NOMO-1 treated with DMSO at 0.1 percent for 48 hours (cell line): Measurements from ENCODE around the gene DMD.

Experiments used
- DNase-seq: peaks from one replicate; lab custom pipeline; 2025; ENCODE audit not compliant: unreplicated experiment; lab: John Stamatoyannopoulos, UW

The DMD gene

GRCh38 chrX:31547816-31548215 is 1663.5 kb downstream of the DMD start:
- no peak for DNase-seq

GRCh38 chrX:31547416-31547815 is 1663.9 kb downstream of the DMD start:
- no peak for DNase-seq

- peak; percentile 51 for DNase-seq
These were observed 1665.2 kb downstream of the DMD start for GRCh38 chrX:31546126-31546525.

- no peak for DNase-seq
These were observed 1665.6 kb downstream of the DMD start for GRCh38 chrX:31545726-31546125.

- DNase-seq, result no peak
These were observed 1666.2 kb downstream of the DMD start for GRCh38 chrX:31545191-31545590.

- no peak for DNase-seq
These were observed 1667.7 kb downstream of the DMD start for GRCh38 chrX:31543634-31544033.

- no peak for DNase-seq
These were observed 1668.8 kb downstream of the DMD start for GRCh38 chrX:31542566-31542965.

GRCh38 chrX:31540313-31540712 is 1671.0 kb downstream of the DMD start:
- DNase-seq, result peak; percentile 48

GRCh38 chrX:31527455-31528126 is 1683.8 kb downstream of the DMD start:
- DNase-seq, result no peak

- DNase-seq, result no peak
These were observed 1687.3 kb downstream of the DMD start for GRCh38 chrX:31523884-31524536.

GRCh38 chrX:31522760-31523159 is 1688.6 kb downstream of the DMD start:
- no peak for DNase-seq

- DNase-seq, result no peak
These were observed 1689.4 kb downstream of the DMD start for GRCh38 chrX:31521941-31522340.

- no peak for DNase-seq
These were observed 1694.8 kb downstream of the DMD start for GRCh38 chrX:31516527-31516926.

- no peak for DNase-seq
These were observed 1703.0 kb downstream of the DMD start for GRCh38 chrX:31508338-31508737.

GRCh38 chrX:31506928-31507327 is 1704.4 kb downstream of the DMD start:
- no peak for DNase-seq

GRCh38 chrX:31506360-31506759 is 1705.0 kb downstream of the DMD start:
- peak; percentile 53 for DNase-seq

- DNase-seq, result peak; percentile 17
These were observed 1710.4 kb downstream of the DMD start for GRCh38 chrX:31500921-31501320.

- no peak for DNase-seq
These were observed 1712.2 kb downstream of the DMD start for GRCh38 chrX:31499109-31499508.

- no peak for DNase-seq
These were observed 1714.3 kb downstream of the DMD start for GRCh38 chrX:31497086-31497485.

- no peak for DNase-seq
These were observed 1723.4 kb downstream of the DMD start for GRCh38 chrX:31487951-31488350.

- DNase-seq, result no peak
These were observed 1728.0 kb downstream of the DMD start for GRCh38 chrX:31483336-31483735.

- no peak for DNase-seq
These were observed 1730.7 kb downstream of the DMD start for GRCh38 chrX:31480696-31481095.

- no peak for DNase-seq
These were observed 1740.1 kb downstream of the DMD start for GRCh38 chrX:31471229-31471628.
